ENCODE measurements around the gene ADCY2.

- TF ChIP-seq, protein P1, sequence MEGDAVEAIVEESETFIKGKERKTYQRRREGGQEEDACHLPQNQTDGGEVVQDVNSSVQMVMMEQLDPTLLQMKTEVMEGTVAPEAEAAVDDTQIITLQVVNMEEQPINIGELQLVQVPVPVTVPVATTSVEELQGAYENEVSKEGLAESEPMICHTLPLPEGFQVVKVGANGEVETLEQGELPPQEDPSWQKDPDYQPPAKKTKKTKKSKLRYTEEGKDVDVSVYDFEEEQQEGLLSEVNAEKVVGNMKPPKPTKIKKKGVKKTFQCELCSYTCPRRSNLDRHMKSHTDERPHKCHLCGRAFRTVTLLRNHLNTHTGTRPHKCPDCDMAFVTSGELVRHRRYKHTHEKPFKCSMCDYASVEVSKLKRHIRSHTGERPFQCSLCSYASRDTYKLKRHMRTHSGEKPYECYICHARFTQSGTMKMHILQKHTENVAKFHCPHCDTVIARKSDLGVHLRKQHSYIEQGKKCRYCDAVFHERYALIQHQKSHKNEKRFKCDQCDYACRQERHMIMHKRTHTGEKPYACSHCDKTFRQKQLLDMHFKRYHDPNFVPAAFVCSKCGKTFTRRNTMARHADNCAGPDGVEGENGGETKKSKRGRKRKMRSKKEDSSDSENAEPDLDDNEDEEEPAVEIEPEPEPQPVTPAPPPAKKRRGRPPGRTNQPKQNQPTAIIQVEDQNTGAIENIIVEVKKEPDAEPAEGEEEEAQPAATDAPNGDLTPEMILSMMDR (IDR thresholded peaks at IDR 0.05) = no peak
- TF ChIP-seq POLR2AphosphoS5 (IDR thresholded peaks at IDR 0.05) = no peak
Measured at GRCh38 chr5:7394889-7395431, 978 bp upstream of the ADCY2 start.

Measured in stomach (tissue), 4 donors.